Karpas-422 (cell line): ENCODE data around the gene CCDC18. TPM values are rescaled to one million over a fixed set of nuclear protein-coding genes. Genes with fewer than 3 reads are reported as not detected.
"Not testable (repeated sequence)": the region's sequence is repeated elsewhere in the genome, so short reads cannot be mapped to it uniquely, and the experiment has no call there.

Experiments
- DNase-seq: peaks from one replicate; pipeline ENCODE4 v3.0.0-alpha.2; 2015
- H2AFZ ChIP-seq: fragments of 200-600 bp; sonication (generic); 2 replicates; pipeline ENCODE4 v1.6.1; 2014; ENCODE audit warnings: antibody characterized with exemption, low read length, mixed read lengths
- H3K27ac ChIP-seq: fragments of 200-600 bp; sonication (generic); 2 replicates; pipeline ENCODE4 v1.5.1; 2014; ENCODE audit warnings: mild to moderate bottlenecking, low read length, moderate library complexity
- H3K27me3 ChIP-seq: fragments of 200-600 bp; sonication (generic); 2 replicates; pipeline ENCODE4 v1.6.1; 2014; ENCODE audit warnings: low read length, mixed read lengths
- H3K36me3 ChIP-seq: fragments of 200-600 bp; sonication (generic); 2 replicates; pipeline ENCODE4 v1.6.1; 2014; ENCODE audit warnings: low read length, mixed read lengths; ENCODE audit not compliant: insufficient read depth
- H3K4me1 ChIP-seq: fragments of 200-600 bp; sonication (generic); 2 replicates; pipeline ENCODE4 v1.6.1; 2014; ENCODE audit warnings: mild to moderate bottlenecking, low read length, mixed read lengths
- H3K4me2 ChIP-seq: fragments of 200-600 bp; sonication (generic); 2 replicates; pipeline ENCODE4 v1.6.1; 2014; ENCODE audit warnings: low read length, low read depth, mild to moderate bottlenecking; ENCODE audit not compliant: poor library complexity, severe bottlenecking
- H3K4me3 ChIP-seq: fragments of 200-600 bp; sonication (generic); 2 replicates; pipeline ENCODE4 v1.5.1; 2014; ENCODE audit warnings: mild to moderate bottlenecking, antibody characterized with exemption, low read length, mixed read lengths
- H3K79me2 ChIP-seq: fragments of 200-600 bp; sonication (generic); 2 replicates; pipeline ENCODE4 v1.6.1; 2014; ENCODE audit warnings: mild to moderate bottlenecking, low read length, mixed read lengths
- H3K9ac ChIP-seq: fragments of 200-600 bp; sonication (generic); 2 replicates; pipeline ENCODE4 v1.6.0; 2014; ENCODE audit warnings: low read length
- H3K9me2 ChIP-seq: fragments of 200-600 bp; sonication (generic), shearing (Covaris generic); replicated peaks from 2 replicates; pipeline ENCODE4 v1.6.0; 2014; ENCODE audit warnings: mild to moderate bottlenecking, low read length, moderate library complexity; ENCODE audit not compliant: insufficient read depth
- H3K9me3 ChIP-seq: fragments of 300-700, 200-600 bp; sonication (generic); 2 replicates; pipeline ENCODE4 v1.6.1; 2014; ENCODE audit warnings: low read length, mixed read lengths
- H4K20me1 ChIP-seq: fragments of 200-600 bp; sonication (generic); 2 replicates; pipeline ENCODE4 v1.6.1; 2014; ENCODE audit warnings: mild to moderate bottlenecking, antibody characterized with exemption, low read length, low read depth; ENCODE audit not compliant: insufficient read depth
- total RNA-seq: library from RNA; depleted of rRNA; stranded (reverse); fragments of >200 nt; shearing (Covaris generic); gene quantifications from 2 replicates; pipeline ENCODE4 v1.2.3, GENCODE V29; 2014; ENCODE audit warnings: low replicate concordance

CCDC18 gene
- total RNA-seq, 1 experiment from 2014 or later, result 29.1 TPM

- Histone ChIP-seq H3K4me1 (no peaks in the 10 kb centered on the region), H3K4me2 (no peak overlapping the region), H3K9me3 (no peaks in the 10 kb centered on the region), H3K9ac (no peak overlapping the region), H3K79me2 (peaks cover 8% of the 10 kb centered on the region), H3K27me3 (no peaks in the 10 kb centered on the region), H3K27ac (no peak overlapping the region), H2AFZ (no peak overlapping the region), H3K4me3 (no peak overlapping the region), H3K9me2 (no peaks in the 10 kb centered on the region), H3K36me3 (peaks cover 10% of the 10 kb centered on the region; the same call in 1 of the 2 replicates), H4K20me1 (no peaks in the 10 kb centered on the region)
- no peak for DNase-seq
Observed at GRCh38 chr1:93251966-93252365, 71.4 kb downstream of the CCDC18 start.

- Histone ChIP-seq H3K36me3 (peaks cover 10% of the 10 kb centered on the region; the same call in 1 of the 2 replicates), H4K20me1 (no peaks in the 10 kb centered on the region), H3K79me2 (peaks cover 8% of the 10 kb centered on the region), H3K9me3 (no peaks in the 10 kb centered on the region), H3K27ac (no peak overlapping the region), H3K4me1 (no peaks in the 10 kb centered on the region), H3K27me3 (no peaks in the 10 kb centered on the region), H2AFZ (no peak overlapping the region), H3K4me2 (no peak overlapping the region), H3K9ac (no peak overlapping the region), H3K4me3 (no peak overlapping the region), H3K9me2 (no peaks in the 10 kb centered on the region)
- DNase-seq, result no peak
Observed at GRCh38 chr1:93252598-93252997, 72.1 kb downstream of the CCDC18 start.

GRCh38 chr1:93253516-93253915, 73.0 kb downstream of the CCDC18 start:
- peaks cover 8% of the 10 kb centered on the region for H3K79me2 ChIP-seq
- no peaks in the 10 kb centered on the region for H3K9me3 ChIP-seq
- no peak overlapping the region for H2AFZ ChIP-seq
- no peaks in the 10 kb centered on the region for H4K20me1 ChIP-seq
- peaks cover 15% of the 10 kb centered on the region for H3K36me3 ChIP-seq
- no peak overlapping the region for H3K27ac ChIP-seq
- no peaks in the 10 kb centered on the region for H3K9me2 ChIP-seq
- H3K9ac ChIP-seq, result no peak overlapping the region
- H3K4me1 ChIP-seq, result no peaks in the 10 kb centered on the region
- no peak overlapping the region for H3K4me2 ChIP-seq
- DNase-seq, result no peak
- no peak overlapping the region for H3K4me3 ChIP-seq
- H3K27me3 ChIP-seq, result no peaks in the 10 kb centered on the region

- Histone ChIP-seq H2AFZ (no peak overlapping the region), H3K27me3 (no peaks in the 10 kb centered on the region), H3K9ac (no peak overlapping the region), H3K4me2 (no peak overlapping the region), H4K20me1 (no peaks in the 10 kb centered on the region), H3K27ac (no peak overlapping the region), H3K79me2 (peaks cover 4% of the 10 kb centered on the region), H3K9me2 (no peaks in the 10 kb centered on the region), H3K36me3 (peaks cover 21% of the 10 kb centered on the region), H3K9me3 (no peaks in the 10 kb centered on the region), H3K4me3 (no peak overlapping the region), H3K4me1 (no peaks in the 10 kb centered on the region)
- no peak for DNase-seq
Observed at GRCh38 chr1:93255222-93256079, 74.9 kb downstream of the CCDC18 start.

- Histone ChIP-seq H3K4me3 (no peak overlapping the region), H3K36me3 (peaks cover 20% of the 10 kb centered on the region), H3K4me2 (no peak overlapping the region), H2AFZ (no peak overlapping the region), H3K27me3 (no peaks in the 10 kb centered on the region), H3K79me2 (peaks cover 4% of the 10 kb centered on the region), H3K9me3 (no peaks in the 10 kb centered on the region), H3K9me2 (no peaks in the 10 kb centered on the region), H3K4me1 (no peaks in the 10 kb centered on the region), H4K20me1 (no peaks in the 10 kb centered on the region), H3K9ac (no peak overlapping the region), H3K27ac (no peak overlapping the region)
- DNase-seq, result no peak
Observed at GRCh38 chr1:93256433-93256832, 75.9 kb downstream of the CCDC18 start.

GRCh38 chr1:93257889-93258288, 77.4 kb downstream of the CCDC18 start:
- Histone ChIP-seq H3K27me3 (no peaks in the 10 kb centered on the region), H3K4me1 (no peaks in the 10 kb centered on the region), H3K79me2 (no peaks in the 10 kb centered on the region; the same call in 1 of the 2 replicates), H3K27ac (no peak overlapping the region), H3K9ac (no peak overlapping the region), H3K9me3 (no peaks in the 10 kb centered on the region), H2AFZ (no peak overlapping the region), H3K9me2 (no peaks in the 10 kb centered on the region), H4K20me1 (no peaks in the 10 kb centered on the region), H3K4me2 (no peak overlapping the region), H3K4me3 (no peak overlapping the region), H3K36me3 (peaks cover 19% of the 10 kb centered on the region)
- DNase-seq, result no peak

- not testable (repeated sequence) for H3K4me2 ChIP-seq, H3K4me3 ChIP-seq, H3K79me2 ChIP-seq, H2AFZ ChIP-seq, H3K9ac ChIP-seq, H4K20me1 ChIP-seq, H3K27ac ChIP-seq, H3K9me2 ChIP-seq, H3K27me3 ChIP-seq, H3K4me1 ChIP-seq, H3K9me3 ChIP-seq, DNase-seq
- H3K36me3 ChIP-seq, result peaks cover 30% of the 10 kb centered on the region
Observed at GRCh38 chr1:93260726-93261125, 80.2 kb downstream of the CCDC18 start.

GRCh38 chr1:93262645-93263044, 82.1 kb downstream of the CCDC18 start:
- Histone ChIP-seq H3K27ac (no peak overlapping the region), H3K4me2 (no peak overlapping the region), H3K9me3 (no peaks in the 10 kb centered on the region), H2AFZ (no peak overlapping the region), H3K36me3 (peaks cover 30% of the 10 kb centered on the region), H3K27me3 (no peaks in the 10 kb centered on the region), H3K4me3 (no peak overlapping the region), H3K79me2 (no peaks in the 10 kb centered on the region), H4K20me1 (no peaks in the 10 kb centered on the region), H3K4me1 (no peaks in the 10 kb centered on the region), H3K9ac (no peak overlapping the region), H3K9me2 (no peaks in the 10 kb centered on the region)
- no peak for DNase-seq
